GM12878 (cell line): Measurements from ENCODE around the gene S1PR1. TPM values are rescaled to one million over a fixed set of nuclear protein-coding genes. Genes with fewer than 3 reads are reported as not detected.
A peak's percentile ranks its signal among the peaks of the same experiment; 100 is the strongest.

Source experiments
- ASH2L ChIP-seq: fragments of 300-600, 200-600 bp; sonication (generic); IDR thresholded peaks from 2 replicates; pipeline ENCODE4 v1.6.1; 2017; ENCODE audit warnings: low read depth, mild to moderate bottlenecking, borderline replicate concordance
- BHLHE40 ChIP-seq, 2 experiments: fragments of 450-650 bp in 1 of 2; IDR thresholded peaks; 2 replicates each; pipeline ENCODE4 v1.6.1; 2011 to 2017; ENCODE audit warnings: low read depth in 2 of 2, borderline replicate concordance in 1 of 2, improper control_type of control experiment in 1 of 2, low read length in 1 of 2, mild to moderate bottlenecking in 1 of 2
- CEBPB ChIP-seq, 2 experiments: fragments of 150-350 bp in 1 of 2; IDR thresholded peaks; 2 replicates each; pipeline ENCODE4 v1.6.1; 2012 to 2014; ENCODE audit warnings: low read depth in 2 of 2, low read length in 2 of 2, borderline replicate concordance in 1 of 2, inconsistent platforms in 1 of 2
- EZH2 ChIP-seq: IDR thresholded peaks from 2 replicates; pipeline ENCODE4 v1.6.1; 2012; ENCODE audit warnings: low read depth, mild to moderate bottlenecking, control low read depth, inconsistent platforms, low read length, borderline replicate concordance; ENCODE audit not compliant: control insufficient read depth
- KAT2A ChIP-seq: conservative IDR thresholded peaks from 2 replicates; pipeline ENCODE4 v1.6.1; 2011; ENCODE audit warnings: low read depth, low read length; ENCODE audit not compliant: control insufficient read depth
- NR2C2 ChIP-seq: IDR thresholded peaks from 2 replicates; pipeline ENCODE4 v1.6.1; 2011; ENCODE audit warnings: borderline replicate concordance, low read depth; ENCODE audit not compliant: control insufficient read depth, insufficient read length
- NR2F1 ChIP-seq: fragments of 450-650 bp; conservative IDR thresholded peaks from 2 replicates; pipeline ENCODE4 v1.6.1; 2017; ENCODE audit warnings: mild to moderate bottlenecking
- PML ChIP-seq: IDR thresholded peaks from 2 replicates; pipeline ENCODE4 v1.6.1; 2012; ENCODE audit warnings: low read length, inconsistent platforms
- RUNX3 ChIP-seq: IDR thresholded peaks from 2 replicates; pipeline ENCODE4 v1.6.1; 2012; ENCODE audit warnings: low read length, inconsistent platforms
- SIN3A ChIP-seq: IDR thresholded peaks from 2 replicates; pipeline ENCODE4 v1.6.1; 2012; ENCODE audit warnings: low read depth, low read length, improper control_type of control experiment
- STAT3 ChIP-seq: IDR thresholded peaks from 2 replicates; pipeline ENCODE4 v1.6.1; 2011; ENCODE audit warnings: low read depth, low read length, improper control_type of control experiment
- TARDBP ChIP-seq: IDR thresholded peaks from 2 replicates; pipeline ENCODE4 v1.6.1; 2016; ENCODE audit warnings: borderline replicate concordance
- TCF3 ChIP-seq: IDR thresholded peaks from 2 replicates; pipeline ENCODE4 v1.6.1; 2012; ENCODE audit warnings: low read depth, mild to moderate bottlenecking, low read length, borderline replicate concordance; ENCODE audit not compliant: insufficient read depth
- ZNF24 ChIP-seq: fragments of 450-650 bp; IDR thresholded peaks from 2 replicates; pipeline ENCODE4 v1.6.1; 2017; ENCODE audit warnings: antibody characterized with exemption, mild to moderate bottlenecking
- ZNF687 ChIP-seq: fragments of 450-650 bp; IDR thresholded peaks from 2 replicates; pipeline ENCODE4 v1.6.1; 2017; ENCODE audit warnings: mild to moderate bottlenecking, moderate library complexity
- polyA plus RNA-seq, 11 experiments: library from polyadenylated mRNA; depleted of rRNA in 4 of 11; unstranded in 6 of 11; stranded (reverse) in 5 of 11; fragments of >200 nt; fragmentation: Nextera tagmentation in 4 of 11; fragmentation: Illumina TruSeq in 1 of 11; extraction: Ambion mirVana in 4 of 11; extraction: Trizol in 1 of 11; gene quantifications; 1 replicate in 1 of 11; 2 replicates in 10 of 11; pipeline versions ENCODE4 v1.2.1 to v1.2.3, GENCODE V29; 2011 to 2016; ENCODE audit warnings: inconsistent platforms in 2 of 11, missing spikeins in 2 of 11, low read depth in 1 of 11
- total RNA-seq, 4 experiments: library from RNA; depleted of rRNA in 3 of 4; stranded (reverse); fragments of >200 nt in 3 of 4; fragmentation: Illumina TruSeq in 1 of 4; extraction: Trizol in 1 of 4; gene quantifications; 2 replicates each; pipeline versions ENCODE4 v1.2.1 to v1.2.3, GENCODE V29; 2013 to 2021
- TF ChIP-seq, protein P1 (sequence below): fragments of 150-350 bp; IDR thresholded peaks from 2 replicates; pipeline ENCODE4 v1.6.1; 2014; ENCODE audit warnings: mild to moderate bottlenecking, low read depth, low read length
- TF ChIP-seq, protein P2 (sequence below): IDR thresholded peaks from 2 replicates; pipeline ENCODE4 v1.6.1; 2011; ENCODE audit warnings: borderline replicate concordance, low read depth, mild to moderate bottlenecking, moderate library complexity, low read length; ENCODE audit not compliant: insufficient read depth, poor library complexity, severe bottlenecking
- TF ChIP-seq, protein P3 (sequence below): IDR thresholded peaks from 2 replicates; pipeline ENCODE4 v1.6.1; 2012; ENCODE audit warnings: low read depth, low read length, improper control_type of control experiment
- TF ChIP-seq, protein P4 (sequence below), 3 experiments: IDR thresholded peaks in 2 of 3; conservative IDR thresholded peaks in 1 of 3; 2 replicates each; pipeline ENCODE4 v1.5.1; 2011; ENCODE audit warnings: low read depth in 3 of 3, low read length in 3 of 3, mild to moderate bottlenecking in 3 of 3, control low read depth in 2 of 3, moderate library complexity in 2 of 3, inconsistent platforms in 1 of 3, mixed read lengths in 1 of 3; ENCODE audit not compliant: control insufficient read depth in 2 of 3, insufficient read depth in 1 of 3; ENCODE audit errors: extremely low read depth in 1 of 3

Gene S1PR1
- total and polyA plus RNA-seq, 10 of the 15 experiments (the other 5 are each of a cell fraction or from before 2014, with no cell fraction given) = 3.8 to 59.4 (median 30.7) TPM

DNA sequence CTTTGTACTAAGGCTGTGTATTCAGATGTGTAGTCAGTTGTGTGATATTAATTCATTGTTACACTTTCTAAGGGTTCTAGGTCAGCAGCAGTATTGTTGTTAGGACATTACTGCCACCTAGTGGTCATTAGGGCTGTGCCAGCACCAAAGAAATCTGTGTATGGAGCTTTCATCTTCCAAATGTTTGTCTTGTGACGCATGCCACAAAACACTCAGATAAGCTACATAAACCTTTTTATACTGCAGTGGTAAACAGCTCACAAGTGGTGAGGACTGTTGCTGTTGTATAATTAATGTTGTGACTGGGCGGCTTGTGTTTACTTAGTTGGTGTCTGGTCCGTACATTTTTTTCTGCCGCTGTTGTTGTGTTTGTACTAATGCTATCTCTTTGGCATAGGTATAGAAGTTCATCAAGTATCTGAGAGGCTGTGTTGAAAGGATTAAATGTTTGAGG, 51.7 kb downstream of the S1PR1 start (continued):
- TF ChIP-seq RUNX3 = peak; percentile 10; the same call in 1 of the 2 replicates
- no peak for TF ChIP-seq PML
- no peak for TF ChIP-seq ZNF687
- TF ChIP-seq ZNF24 = peak; percentile 84
- TF ChIP-seq STAT3 = no peak
- TF ChIP-seq, protein P1, sequence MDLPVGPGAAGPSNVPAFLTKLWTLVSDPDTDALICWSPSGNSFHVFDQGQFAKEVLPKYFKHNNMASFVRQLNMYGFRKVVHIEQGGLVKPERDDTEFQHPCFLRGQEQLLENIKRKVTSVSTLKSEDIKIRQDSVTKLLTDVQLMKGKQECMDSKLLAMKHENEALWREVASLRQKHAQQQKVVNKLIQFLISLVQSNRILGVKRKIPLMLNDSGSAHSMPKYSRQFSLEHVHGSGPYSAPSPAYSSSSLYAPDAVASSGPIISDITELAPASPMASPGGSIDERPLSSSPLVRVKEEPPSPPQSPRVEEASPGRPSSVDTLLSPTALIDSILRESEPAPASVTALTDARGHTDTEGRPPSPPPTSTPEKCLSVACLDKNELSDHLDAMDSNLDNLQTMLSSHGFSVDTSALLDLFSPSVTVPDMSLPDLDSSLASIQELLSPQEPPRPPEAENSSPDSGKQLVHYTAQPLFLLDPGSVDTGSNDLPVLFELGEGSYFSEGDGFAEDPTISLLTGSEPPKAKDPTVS = no peak
- no peak for TF ChIP-seq TCF3
- peak; percentile 46 for TF ChIP-seq NR2F1
- TF ChIP-seq KAT2A = no peak
- TF ChIP-seq BHLHE40 (IDR thresholded peaks at IDR 0.05; ENCODE audit: borderline replicate concordance in 1 of 2, low read depth in 2 of 2, low read length in 1 of 2) = 0 out of 4 replicates have a peak, but pooled peaks of 1 of the 2 experiments have one; percentile 6
- TF ChIP-seq NR2C2 = no peak
- TF ChIP-seq ASH2L = no peak
- TF ChIP-seq, protein P2, sequence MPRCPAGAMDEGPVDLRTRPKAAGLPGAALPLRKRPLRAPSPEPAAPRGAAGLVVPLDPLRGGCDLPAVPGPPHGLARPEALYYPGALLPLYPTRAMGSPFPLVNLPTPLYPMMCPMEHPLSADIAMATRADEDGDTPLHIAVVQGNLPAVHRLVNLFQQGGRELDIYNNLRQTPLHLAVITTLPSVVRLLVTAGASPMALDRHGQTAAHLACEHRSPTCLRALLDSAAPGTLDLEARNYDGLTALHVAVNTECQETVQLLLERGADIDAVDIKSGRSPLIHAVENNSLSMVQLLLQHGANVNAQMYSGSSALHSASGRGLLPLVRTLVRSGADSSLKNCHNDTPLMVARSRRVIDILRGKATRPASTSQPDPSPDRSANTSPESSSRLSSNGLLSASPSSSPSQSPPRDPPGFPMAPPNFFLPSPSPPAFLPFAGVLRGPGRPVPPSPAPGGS = no peak
- no peak for TF ChIP-seq EZH2
- TF ChIP-seq, protein P3, sequence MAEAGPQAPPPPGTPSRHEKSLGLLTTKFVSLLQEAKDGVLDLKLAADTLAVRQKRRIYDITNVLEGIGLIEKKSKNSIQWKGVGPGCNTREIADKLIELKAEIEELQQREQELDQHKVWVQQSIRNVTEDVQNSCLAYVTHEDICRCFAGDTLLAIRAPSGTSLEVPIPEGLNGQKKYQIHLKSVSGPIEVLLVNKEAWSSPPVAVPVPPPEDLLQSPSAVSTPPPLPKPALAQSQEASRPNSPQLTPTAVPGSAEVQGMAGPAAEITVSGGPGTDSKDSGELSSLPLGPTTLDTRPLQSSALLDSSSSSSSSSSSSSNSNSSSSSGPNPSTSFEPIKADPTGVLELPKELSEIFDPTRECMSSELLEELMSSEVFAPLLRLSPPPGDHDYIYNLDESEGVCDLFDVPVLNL = no peak
- TF ChIP-seq TARDBP = no peak
- no peak for TF ChIP-seq CEBPB (IDR thresholded peaks at IDR 0.05; ENCODE audit: borderline replicate concordance in 1 of 2, low read depth in 2 of 2, low read length in 2 of 2)
- TF ChIP-seq, protein P4, sequence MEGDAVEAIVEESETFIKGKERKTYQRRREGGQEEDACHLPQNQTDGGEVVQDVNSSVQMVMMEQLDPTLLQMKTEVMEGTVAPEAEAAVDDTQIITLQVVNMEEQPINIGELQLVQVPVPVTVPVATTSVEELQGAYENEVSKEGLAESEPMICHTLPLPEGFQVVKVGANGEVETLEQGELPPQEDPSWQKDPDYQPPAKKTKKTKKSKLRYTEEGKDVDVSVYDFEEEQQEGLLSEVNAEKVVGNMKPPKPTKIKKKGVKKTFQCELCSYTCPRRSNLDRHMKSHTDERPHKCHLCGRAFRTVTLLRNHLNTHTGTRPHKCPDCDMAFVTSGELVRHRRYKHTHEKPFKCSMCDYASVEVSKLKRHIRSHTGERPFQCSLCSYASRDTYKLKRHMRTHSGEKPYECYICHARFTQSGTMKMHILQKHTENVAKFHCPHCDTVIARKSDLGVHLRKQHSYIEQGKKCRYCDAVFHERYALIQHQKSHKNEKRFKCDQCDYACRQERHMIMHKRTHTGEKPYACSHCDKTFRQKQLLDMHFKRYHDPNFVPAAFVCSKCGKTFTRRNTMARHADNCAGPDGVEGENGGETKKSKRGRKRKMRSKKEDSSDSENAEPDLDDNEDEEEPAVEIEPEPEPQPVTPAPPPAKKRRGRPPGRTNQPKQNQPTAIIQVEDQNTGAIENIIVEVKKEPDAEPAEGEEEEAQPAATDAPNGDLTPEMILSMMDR (IDR thresholded peaks at IDR 0.05 in 2 of 3, conservative IDR thresholded peaks at IDR 0.05 in 1 of 3; ENCODE audit: control insufficient read depth in 2 of 3, extremely low read depth in 1 of 3, insufficient read depth in 1 of 3, low read depth in 3 of 3, low read length in 3 of 3) = peak; percentile 79 to 92 (median 90)
- no peak for TF ChIP-seq SIN3A
